ENCODE results near the gene CYP27C1.

Gene CYP27C1

DNA sequence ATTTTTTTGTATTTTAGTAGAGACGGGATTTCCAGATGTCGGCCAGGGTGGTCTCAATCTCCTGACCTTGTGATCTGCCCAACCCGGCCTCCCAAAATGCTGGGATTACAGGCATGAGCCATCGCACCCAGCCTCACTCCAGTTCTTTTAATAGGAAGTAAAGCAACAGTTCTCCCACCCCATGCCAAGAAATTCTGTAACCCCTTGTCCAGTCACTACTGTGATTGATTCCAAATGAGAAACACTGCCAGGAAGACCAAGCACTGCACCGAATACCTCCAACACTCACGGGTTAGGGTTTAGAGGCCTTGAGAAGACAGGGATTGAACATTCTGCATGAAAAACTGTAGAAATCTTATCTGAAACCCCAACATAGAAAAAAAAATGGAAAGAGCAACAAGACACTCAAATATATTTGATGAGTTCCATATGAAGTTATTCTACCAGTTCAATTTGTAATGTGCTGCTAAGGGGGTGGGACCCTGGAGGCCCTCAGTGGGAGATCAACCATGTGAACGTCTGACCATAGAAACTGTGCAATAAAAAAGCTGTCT lies 65.0 kb downstream of the CYP27C1 start:
- H3K4me1 ChIP-seq = no peaks in the 10 kb centered on the region
- DNase-seq (ENCODE audit: low spot score in 2 of 2) = no peak
- in situ Hi-C loops (cut with MboI; ENCODE audit: low sequenced_read_pairs) = no loop called here
- H3K9me3 ChIP-seq = no peaks in the 10 kb centered on the region
- no peak overlapping the region for H3K4me3 ChIP-seq
- H3K36me3 ChIP-seq (replicated peaks) = no peaks in the 10 kb centered on the region
- no peaks in the 10 kb centered on the region for H3K27me3 ChIP-seq (ENCODE audit: low read depth)

DNA sequence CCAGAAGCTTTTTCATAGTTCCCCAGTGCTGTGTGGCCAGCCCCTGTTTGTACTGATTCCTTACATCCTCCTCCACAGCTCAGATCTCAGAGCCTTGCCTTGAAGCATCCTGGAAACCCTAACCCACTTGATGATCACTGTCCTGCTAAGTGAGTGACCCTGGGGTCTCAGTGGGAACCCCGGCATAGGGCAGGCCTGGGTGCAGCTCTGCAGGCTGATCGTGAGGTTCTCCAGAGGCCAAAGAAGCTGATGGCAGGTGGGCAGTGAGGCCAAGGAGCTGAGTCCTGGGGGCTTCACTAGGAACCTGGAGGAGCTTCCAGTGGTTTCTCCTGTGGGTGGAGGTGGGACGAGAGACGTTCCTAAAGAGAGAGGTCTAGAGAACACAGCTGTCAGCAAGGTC lies 65.7 kb downstream of the CYP27C1 start:
- Histone ChIP-seq H3K4me1 (no peaks in the 10 kb centered on the region), H3K9me3 (no peaks in the 10 kb centered on the region), H3K36me3 (replicated peaks) (no peaks in the 10 kb centered on the region), H3K27me3 (ENCODE audit: low read depth) (no peaks in the 10 kb centered on the region), H3K4me3 (no peak overlapping the region)
- no peak for DNase-seq (ENCODE audit: low spot score in 2 of 2)
- in situ Hi-C loops (cut with MboI; ENCODE audit: low sequenced_read_pairs) = no loop called here

DNA sequence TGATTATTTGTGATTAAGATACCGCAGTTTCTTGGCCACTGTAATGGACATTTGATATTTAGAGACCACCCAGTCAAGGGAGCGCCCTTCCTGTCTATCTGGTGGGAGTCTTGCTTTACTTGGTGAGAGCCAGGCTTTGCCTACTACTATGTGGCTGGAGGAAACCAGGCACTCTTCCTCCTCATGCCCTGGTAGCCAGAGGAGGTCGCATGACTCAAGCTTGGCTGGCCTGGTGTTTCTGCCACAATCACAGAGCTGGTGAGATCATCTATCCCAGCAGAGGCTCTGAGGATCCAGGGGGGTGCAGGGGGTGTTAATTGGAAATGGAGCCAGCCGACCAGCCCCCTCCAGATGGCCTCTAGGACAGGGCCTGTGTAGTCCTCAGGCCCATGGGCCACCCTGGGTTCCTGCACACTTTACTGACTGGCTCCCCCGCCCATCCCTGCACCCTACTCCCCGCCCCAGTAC lies 66.4 kb downstream of the CYP27C1 start:
- no peaks in the 10 kb centered on the region for H3K36me3 ChIP-seq (replicated peaks)
- no peaks in the 10 kb centered on the region for H3K9me3 ChIP-seq
- no peak overlapping the region for H3K4me3 ChIP-seq
- no peak for DNase-seq (ENCODE audit: low spot score in 2 of 2)
- H3K4me1 ChIP-seq = no peaks in the 10 kb centered on the region
- in situ Hi-C loops (cut with MboI; ENCODE audit: low sequenced_read_pairs) = no loop called here
- H3K27me3 ChIP-seq (ENCODE audit: low read depth) = no peaks in the 10 kb centered on the region

DNA sequence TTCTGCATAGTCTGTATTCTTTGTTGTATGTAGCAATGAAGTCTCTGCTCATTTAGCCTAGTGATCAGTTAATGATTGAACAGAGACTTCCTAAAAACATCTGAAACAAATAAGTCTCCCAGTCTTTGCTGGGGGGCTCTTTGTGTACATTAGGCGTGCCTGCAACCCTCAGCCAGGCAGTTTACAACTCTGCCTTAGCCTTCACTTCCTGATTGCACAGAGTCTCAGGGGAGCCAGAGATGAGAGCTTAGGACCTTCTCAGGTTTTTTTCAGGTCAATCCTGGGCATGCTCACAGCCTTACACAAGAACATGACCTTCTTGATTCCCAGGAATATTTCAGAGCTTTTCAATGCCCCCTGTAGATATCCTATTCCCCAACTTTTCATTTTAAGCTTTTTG lies 69.1 kb downstream of the CYP27C1 start:
- no peaks in the 10 kb centered on the region for H3K4me1 ChIP-seq
- no peaks in the 10 kb centered on the region for H3K9me3 ChIP-seq
- in situ Hi-C loops (cut with MboI; ENCODE audit: low sequenced_read_pairs) = no loop called here
- no peak overlapping the region for H3K4me3 ChIP-seq
- H3K27me3 ChIP-seq (ENCODE audit: low read depth) = no peaks in the 10 kb centered on the region
- no peak for DNase-seq (ENCODE audit: low spot score in 2 of 2)
- H3K36me3 ChIP-seq (replicated peaks) = no peaks in the 10 kb centered on the region

DNA sequence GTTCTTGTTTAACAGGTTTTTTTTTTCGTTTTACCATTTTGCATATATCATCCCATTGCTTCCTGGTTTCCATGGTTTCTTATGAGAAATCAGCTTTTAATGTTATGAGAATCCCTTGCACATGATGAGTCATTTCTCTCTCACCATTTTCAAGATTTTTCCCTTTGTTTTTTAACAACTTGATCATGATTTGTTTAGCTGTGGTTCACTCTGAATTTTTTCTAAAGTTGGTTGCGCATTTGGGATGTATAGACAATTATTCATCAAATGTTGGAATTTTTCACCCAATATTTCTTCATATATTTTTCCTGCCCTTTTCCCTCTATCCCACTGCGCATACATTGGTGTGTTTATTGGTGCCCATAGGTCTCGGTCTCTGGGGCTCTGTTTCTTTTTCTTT lies 70.7 kb downstream of the CYP27C1 start:
- no peaks in the 10 kb centered on the region for H3K9me3 ChIP-seq
- in situ Hi-C loops (cut with MboI; ENCODE audit: low sequenced_read_pairs) = no loop called here
- H3K27me3 ChIP-seq (ENCODE audit: low read depth) = no peaks in the 10 kb centered on the region
- no peak overlapping the region for H3K4me3 ChIP-seq
- no peaks in the 10 kb centered on the region for H3K36me3 ChIP-seq (replicated peaks)
- DNase-seq (ENCODE audit: low spot score in 2 of 2) = no peak
- no peaks in the 10 kb centered on the region for H3K4me1 ChIP-seq

DNA sequence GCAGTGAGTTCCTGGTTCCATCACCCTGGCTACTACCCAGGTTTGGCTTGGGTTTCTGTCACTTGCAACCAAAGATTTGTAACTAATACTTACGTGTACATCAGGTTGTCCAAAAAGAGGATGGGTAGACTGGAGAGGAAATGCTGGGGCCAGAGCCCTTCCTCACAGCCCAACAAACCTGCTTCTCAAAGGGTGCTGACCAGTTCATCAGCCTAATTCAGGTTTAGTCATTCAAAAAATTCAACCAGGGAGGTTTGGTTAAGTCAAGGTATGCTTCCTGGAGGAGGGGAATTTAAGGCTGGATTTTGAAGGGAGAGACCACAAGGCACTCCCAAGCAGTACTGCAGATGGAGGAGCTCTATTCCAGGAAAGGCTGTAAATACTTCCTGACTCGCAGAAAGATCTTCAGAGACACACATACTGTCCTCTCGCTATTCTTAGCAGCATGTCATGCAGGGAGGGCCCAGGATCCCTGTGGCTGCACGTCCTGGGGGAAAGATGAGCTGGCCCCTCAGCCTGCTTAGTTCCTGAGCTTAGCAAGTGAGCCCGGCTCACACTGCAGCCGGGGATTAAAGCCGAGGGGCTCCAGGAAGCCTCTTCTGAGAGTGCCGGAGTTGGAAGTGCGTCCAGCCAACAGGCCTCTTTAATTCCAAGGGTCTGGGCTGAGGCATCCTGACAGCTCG lies 73.1 kb downstream of the CYP27C1 start:
- Histone ChIP-seq H3K36me3 (replicated peaks) (no peaks in the 10 kb centered on the region), H3K27me3 (ENCODE audit: low read depth) (no peaks in the 10 kb centered on the region), H3K4me3 (no peak overlapping the region), H3K9me3 (no peaks in the 10 kb centered on the region), H3K4me1 (no peaks in the 10 kb centered on the region)
- in situ Hi-C loops (cut with MboI; ENCODE audit: low sequenced_read_pairs) = no loop called here
- no peak for DNase-seq (ENCODE audit: low spot score in 2 of 2)

DNA sequence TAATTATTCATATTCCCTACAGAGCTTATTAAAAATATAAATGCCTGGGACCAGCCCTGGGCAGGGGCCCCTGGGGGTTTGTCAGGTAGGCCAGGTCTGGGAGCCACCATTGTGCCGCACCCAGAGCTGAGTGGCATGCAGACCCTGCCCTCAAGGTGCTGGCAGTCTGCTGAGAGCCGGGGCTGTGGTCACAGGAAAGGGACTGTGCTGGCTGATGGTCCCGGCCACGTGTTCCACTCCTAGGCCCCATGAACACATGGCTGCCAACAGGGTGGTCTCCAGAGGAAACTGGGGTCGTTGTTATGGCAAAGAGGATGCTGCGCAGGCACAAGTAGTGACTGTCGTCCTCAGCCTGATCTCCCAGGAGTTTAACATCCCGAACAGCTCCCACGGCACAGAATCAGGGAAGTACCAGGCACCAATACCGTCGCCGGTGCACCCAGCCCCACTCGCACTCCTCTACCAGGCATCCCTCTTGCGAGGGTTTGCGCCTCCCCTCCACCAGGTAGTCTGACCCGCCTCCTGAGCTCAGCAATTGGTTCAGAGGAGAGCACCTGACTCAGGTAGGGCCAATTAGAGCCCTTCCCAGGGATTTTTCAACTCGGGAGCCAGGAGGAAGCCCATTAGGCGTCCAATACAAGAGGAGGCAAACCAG lies 73.9 kb downstream of the CYP27C1 start:
- no peaks in the 10 kb centered on the region for H3K4me1 ChIP-seq
- in situ Hi-C loops (cut with MboI; ENCODE audit: low sequenced_read_pairs) = no loop called here
- no peaks in the 10 kb centered on the region for H3K36me3 ChIP-seq (replicated peaks)
- no peak for DNase-seq (ENCODE audit: low spot score in 2 of 2)
- H3K9me3 ChIP-seq = no peaks in the 10 kb centered on the region
- no peaks in the 10 kb centered on the region for H3K27me3 ChIP-seq (ENCODE audit: low read depth)
- no peak overlapping the region for H3K4me3 ChIP-seq

DNA sequence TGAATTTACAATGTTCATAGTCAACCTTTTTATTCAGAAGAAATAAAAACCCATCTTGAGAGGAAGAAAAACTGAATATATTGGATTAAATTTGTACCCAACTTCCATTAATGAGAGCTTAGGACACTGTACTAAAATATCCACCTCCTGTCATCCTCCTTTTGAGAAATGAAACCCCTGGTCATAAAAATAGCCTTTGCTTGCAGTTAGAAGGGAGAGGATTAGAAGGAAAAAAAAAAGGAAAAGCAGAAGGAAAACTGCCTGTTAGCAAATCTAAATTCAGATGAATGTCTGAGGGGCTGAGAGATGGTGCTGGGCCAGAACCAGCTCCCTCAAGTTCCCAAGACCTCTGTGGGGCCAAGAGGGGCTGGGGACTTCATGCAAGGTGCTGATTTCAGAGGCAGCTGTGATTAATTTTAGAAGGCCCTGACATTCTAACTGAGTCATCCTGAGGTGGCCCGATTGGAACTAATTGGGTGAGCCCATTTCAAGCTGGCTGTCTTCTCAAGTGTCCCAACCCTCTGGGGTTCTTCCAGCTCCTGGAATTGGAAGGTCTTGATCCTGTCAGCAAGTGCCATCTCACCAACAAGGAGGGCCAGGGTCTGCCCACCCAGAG lies 74.7 kb downstream of the CYP27C1 start:
- Histone ChIP-seq H3K27me3 (ENCODE audit: low read depth) (0 out of 2 replicates have a peak, but pooled peaks cover under 1% of the 10 kb centered on the region), H3K4me3 (no peak overlapping the region), H3K4me1 (no peaks in the 10 kb centered on the region), H3K36me3 (replicated peaks) (no peaks in the 10 kb centered on the region), H3K9me3 (no peaks in the 10 kb centered on the region)
- DNase-seq (ENCODE audit: low spot score in 2 of 2) = no peak
- in situ Hi-C loops (cut with MboI; ENCODE audit: low sequenced_read_pairs) = no loop called here

DNA sequence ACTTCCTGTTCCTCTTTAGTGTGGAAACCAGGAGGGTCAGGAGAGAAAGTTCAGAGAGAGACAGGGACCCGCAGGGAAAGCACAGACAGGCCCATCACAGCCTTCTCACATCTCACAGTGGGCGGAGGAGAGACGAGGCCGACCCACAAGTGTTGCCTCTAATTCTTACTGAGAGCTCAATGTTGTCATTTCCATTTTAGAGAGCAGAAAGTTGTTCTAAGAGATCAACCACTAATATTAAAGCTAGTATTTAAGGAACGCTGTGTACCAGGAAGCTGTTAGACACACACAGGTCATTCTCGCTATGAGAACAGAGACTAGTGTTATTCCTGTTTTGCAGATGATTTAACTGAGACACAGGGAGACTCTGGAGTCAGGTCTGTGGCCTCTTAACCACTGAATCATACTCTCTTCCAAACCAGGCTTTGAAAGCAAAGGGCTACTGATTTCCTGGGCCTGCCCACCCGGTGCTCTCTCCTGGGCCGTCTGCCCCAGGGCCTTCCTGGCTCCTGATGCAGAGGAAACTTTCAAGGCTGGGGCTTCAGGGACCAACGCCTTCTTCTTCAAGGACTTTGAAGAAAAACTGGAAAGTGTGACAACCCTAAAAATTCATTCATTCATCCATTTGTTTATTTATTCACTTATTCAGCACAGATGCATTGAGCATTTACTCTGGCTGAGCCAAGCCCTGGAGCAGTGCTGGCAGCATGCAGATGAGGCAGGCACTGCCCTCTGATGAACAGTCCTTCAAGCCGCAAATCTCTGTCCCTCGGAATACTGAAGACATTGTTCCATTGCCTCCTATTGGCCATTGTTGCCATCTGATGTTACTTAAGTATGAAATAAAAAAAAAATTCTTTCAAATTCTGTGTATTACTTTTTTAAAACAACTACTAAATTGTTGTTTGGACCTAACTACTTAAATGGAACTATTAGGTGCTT lies 76.0 kb downstream of the CYP27C1 start:
- Histone ChIP-seq H3K4me3 (no peak overlapping the region), H3K27me3 (ENCODE audit: low read depth) (0 out of 2 replicates have a peak, but pooled peaks cover 2% of the 10 kb centered on the region)

DNA sequence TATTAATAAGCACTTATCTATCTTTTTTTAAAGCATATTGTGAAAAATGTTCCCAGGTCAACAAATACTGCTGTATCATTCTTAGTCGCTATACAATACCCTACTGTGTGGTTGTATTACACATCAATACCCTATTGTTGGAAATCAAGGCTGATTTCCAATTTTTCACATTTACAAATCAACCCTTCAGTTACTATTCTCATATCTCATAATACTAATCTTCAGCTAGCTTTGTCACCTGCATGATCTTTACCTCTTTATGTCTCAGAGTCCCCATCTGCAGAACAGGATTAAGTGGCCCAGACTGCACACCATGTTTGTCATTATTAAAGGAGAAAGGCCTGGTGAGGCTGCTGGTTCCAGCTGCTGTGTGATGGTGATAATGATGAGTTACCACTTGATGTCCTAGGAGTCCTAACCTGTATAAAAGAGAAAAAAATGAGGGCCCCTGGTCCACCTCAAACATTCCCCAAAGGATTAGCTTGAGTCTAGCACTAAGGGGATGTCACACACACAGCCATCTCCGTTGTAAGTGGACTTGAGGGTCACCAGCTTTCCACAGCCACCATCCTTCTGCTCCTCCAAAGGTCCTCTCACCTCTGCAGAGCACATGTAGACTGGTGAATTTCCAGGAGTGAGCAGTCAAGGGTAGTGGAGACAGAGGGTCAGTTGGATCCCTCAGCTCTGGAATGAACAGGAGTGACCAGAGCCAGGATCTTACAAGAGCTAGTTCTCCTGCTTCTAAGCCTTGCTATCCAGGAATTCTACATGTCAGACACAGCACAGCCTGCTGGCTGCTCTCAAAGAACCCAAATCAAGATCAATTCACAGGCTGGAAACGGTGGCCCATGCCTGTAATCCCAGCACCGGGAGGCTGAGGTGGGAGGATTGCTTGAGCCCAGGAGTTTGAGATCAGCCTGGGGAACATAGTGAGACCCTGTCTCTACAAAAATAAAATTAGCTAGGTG lies 77.2 kb downstream of the CYP27C1 start:
- Histone ChIP-seq H3K4me1 (no peaks in the 10 kb centered on the region), H3K27me3 (ENCODE audit: low read depth) (0 out of 2 replicates have a peak, but pooled peaks cover 2% of the 10 kb centered on the region), H3K9me3 (peaks cover 7% of the 10 kb centered on the region; the same call in 1 of the 2 replicates), H3K4me3 (no peak overlapping the region), H3K36me3 (replicated peaks) (no peaks in the 10 kb centered on the region)
- no peak for DNase-seq (ENCODE audit: low spot score in 2 of 2)
- in situ Hi-C loops (cut with MboI; ENCODE audit: low sequenced_read_pairs) = no loop called here

More for the DNA sequence above, 76.0 kb downstream of the CYP27C1 start:
- Histone ChIP-seq H3K4me1 (no peaks in the 10 kb centered on the region), H3K9me3 (peaks cover 2% of the 10 kb centered on the region; the same call in 1 of the 2 replicates), H3K36me3 (replicated peaks) (no peaks in the 10 kb centered on the region)
- in situ Hi-C loops (cut with MboI; ENCODE audit: low sequenced_read_pairs) = no loop called here
- DNase-seq (ENCODE audit: low spot score in 2 of 2) = no peak

DNA sequence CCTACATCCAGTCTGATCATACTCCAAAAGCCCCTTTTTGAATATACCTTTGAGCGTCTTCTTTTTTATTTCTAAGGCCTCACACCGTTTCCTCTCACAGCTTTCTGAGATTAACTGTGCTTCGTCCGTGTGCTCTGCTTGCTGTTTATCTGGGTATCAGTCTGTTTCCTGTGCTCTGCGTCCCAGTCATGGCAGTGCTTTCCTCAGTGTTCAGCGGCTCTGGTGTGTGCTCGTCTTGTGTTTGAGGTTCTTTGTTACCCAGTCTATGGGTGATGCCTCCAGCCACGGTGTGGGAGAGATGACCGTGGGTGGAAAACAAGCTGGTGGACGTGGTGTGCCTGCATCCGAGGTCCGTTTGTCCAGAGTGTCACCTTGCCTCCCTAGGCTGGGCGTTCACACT lies 79.6 kb downstream of the CYP27C1 start:
- H3K4me1 ChIP-seq = no peaks in the 10 kb centered on the region
- no peak overlapping the region for H3K4me3 ChIP-seq
- H3K27me3 ChIP-seq (ENCODE audit: low read depth) = 0 out of 2 replicates have a peak, but pooled peaks cover 2% of the 10 kb centered on the region
- H3K36me3 ChIP-seq (replicated peaks) = no peaks in the 10 kb centered on the region
- peaks cover 7% of the 10 kb centered on the region; the same call in 1 of the 2 replicates for H3K9me3 ChIP-seq
- no peak for DNase-seq (ENCODE audit: low spot score in 2 of 2)
- in situ Hi-C loops (cut with MboI; ENCODE audit: low sequenced_read_pairs) = no loop called here

DNA sequence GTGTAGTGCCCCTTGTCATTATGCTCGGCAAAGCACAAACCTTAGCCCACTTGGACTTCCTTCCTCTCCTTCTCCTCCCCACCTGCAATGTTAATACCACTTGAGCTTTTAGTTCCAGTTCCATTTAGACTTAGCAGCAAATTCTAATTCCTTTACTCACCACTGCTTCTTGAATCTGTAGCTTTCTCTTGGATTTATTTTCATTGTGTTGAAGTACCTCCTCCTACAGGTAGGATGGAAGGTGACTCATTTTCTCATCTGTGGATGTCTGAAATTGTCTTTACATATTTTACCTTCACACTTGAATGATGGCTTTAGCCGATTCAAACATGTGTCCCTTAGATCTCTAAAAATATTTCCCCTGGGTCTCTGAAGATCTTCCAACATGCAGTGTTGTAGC lies 80.3 kb downstream of the CYP27C1 start:
- Histone ChIP-seq H3K4me3 (no peak overlapping the region), H3K9me3 (peaks cover 7% of the 10 kb centered on the region; the same call in 1 of the 2 replicates), H3K4me1 (no peaks in the 10 kb centered on the region), H3K36me3 (replicated peaks) (no peaks in the 10 kb centered on the region), H3K27me3 (ENCODE audit: low read depth) (0 out of 2 replicates have a peak, but pooled peaks cover 2% of the 10 kb centered on the region)
- in situ Hi-C loops (cut with MboI; ENCODE audit: low sequenced_read_pairs) = no loop called here
- DNase-seq (ENCODE audit: low spot score in 2 of 2) = no peak
